Measurements from ENCODE around the gene PODXL2.
A peak's percentile ranks its signal among the peaks of the same experiment; 100 is the strongest.
"Not testable (repeated sequence)": the region's sequence is repeated elsewhere in the genome, so short reads cannot be mapped to it uniquely, and the experiment has no call there.

The PODXL2 gene

DNA sequence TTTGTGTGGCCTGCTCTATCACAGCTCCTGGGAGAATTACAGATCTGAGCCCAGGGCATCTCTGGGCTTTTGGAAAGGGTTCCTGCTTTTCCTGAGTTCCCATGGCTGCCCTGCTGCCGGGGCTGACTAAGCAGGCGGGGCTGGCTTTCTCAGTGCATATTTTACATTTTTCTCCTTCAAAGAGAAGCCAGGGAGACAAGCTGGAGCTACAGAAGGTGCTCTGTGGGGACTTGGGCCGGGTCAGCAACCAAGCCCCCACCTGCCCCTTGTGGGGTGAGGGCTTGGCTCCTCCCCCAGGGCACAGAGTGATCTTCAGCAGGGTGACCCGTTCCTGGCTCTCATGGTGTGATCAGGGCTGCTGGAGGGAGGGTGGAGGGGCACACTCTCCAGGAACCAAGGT, 61.1 kb downstream of the PODXL2 start:
- no peak for DNase-seq (ENCODE audit: low spot score)

DNA sequence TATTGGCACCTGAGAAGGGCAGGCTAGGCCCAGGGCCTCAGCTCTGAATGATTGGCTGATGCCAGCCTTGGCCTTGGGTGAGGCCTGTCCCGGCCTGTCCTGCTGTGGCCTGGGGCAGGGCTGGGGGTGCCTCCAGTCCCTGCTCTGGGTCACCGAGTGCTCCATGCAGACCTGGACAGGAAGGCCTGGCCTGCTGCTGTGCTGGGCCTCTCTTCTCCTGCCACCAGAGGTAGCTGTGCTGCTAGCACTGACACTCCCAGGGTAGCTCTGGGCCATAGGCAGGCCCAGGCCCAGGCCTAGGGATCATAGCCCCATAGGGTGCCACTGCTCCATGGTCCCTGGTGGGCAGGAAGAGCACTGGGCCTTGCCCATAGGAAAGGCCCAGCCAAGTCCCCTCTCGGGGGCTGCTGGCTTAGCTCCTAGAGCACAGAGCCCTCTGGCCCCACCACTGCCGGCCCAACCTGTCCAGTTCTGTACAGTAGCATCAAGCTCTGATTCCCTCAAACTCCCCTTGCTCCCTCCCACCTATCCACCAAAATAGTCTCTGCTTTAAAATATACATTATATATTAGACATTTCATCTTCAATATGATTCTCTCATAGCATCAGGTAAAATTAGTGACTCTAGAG, 62.0 kb downstream of the PODXL2 start:
- no peak for DNase-seq (ENCODE audit: low spot score)

- no peak for DNase-seq (ENCODE audit: low spot score)
Observed at GRCh38 chr3:127691489-127691888, 62.5 kb downstream of the PODXL2 start.

GRCh38 chr3:127691974-127692373, 63.0 kb downstream of the PODXL2 start:
- DNase-seq (ENCODE audit: low spot score), result no peak

DNA sequence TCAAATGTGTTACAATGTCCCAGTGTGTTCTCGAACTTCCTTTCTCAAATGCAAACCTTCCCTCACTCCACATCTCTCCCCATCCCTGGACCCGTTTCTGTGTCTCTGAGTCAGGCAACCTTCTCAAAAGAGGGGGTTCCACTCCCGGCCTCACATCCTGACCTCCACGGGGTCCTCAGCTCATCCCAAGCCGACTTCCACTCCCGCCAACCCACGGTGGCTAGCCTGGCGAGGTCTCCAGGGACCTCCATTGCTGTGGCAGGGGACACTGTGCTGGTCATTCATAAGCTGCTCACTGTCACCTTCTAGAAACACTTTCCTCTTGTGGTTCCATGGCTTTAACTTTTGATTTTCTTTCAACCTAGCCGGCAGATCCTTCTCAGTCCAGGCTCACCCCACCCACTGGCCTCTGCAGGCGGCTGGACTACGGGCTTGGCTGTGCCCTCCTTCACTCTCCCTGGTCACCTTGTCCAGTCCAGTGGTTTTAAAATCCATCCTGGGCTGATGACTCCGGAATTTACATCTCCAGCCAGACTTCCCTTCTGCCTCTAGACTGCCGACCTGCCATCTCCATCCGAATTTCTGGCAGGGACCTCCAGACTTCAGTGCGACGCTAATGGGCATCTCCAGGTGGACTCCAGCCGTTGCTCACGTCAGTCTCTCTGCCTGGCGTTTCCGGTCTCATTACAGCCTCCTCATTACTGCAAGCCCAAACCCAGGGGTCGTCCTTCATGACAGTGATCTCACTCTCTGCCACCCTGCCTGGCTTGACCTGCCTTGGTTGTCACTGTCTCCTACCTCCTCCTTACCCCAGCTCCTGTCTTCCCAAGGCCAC, 63.7 kb downstream of the PODXL2 start:
- no peak for DNase-seq (ENCODE audit: low spot score)

DNA sequence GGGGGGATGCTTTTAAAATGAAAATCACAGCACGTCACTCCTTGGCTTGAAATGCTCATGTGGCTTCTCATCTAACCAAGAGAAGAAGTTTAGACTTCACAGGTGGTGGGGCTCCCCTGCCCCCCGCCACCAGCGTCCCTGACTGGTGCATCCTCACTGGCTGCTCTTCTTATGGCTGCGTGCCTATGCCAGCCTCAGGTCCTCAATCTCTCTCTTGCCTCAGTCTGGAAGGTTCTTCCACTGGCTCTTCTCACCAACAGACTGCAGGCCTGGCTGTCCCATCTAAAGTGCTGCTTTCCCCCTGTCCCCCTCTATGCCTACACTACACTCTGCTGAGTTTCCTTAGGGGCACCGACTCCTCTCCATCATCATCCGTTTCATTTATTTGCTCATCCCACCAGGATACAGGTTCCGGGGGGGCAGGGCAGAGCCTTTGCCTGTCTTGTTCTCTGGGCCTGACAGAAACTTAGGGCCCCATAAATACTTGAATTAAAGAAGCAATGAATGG, 64.4 kb downstream of the PODXL2 start:
- DNase-seq (ENCODE audit: low spot score), result no peak

GRCh38 chr3:127694467-127695215, 65.7 kb downstream of the PODXL2 start:
- DNase-seq (ENCODE audit: low spot score), result no peak

DNA sequence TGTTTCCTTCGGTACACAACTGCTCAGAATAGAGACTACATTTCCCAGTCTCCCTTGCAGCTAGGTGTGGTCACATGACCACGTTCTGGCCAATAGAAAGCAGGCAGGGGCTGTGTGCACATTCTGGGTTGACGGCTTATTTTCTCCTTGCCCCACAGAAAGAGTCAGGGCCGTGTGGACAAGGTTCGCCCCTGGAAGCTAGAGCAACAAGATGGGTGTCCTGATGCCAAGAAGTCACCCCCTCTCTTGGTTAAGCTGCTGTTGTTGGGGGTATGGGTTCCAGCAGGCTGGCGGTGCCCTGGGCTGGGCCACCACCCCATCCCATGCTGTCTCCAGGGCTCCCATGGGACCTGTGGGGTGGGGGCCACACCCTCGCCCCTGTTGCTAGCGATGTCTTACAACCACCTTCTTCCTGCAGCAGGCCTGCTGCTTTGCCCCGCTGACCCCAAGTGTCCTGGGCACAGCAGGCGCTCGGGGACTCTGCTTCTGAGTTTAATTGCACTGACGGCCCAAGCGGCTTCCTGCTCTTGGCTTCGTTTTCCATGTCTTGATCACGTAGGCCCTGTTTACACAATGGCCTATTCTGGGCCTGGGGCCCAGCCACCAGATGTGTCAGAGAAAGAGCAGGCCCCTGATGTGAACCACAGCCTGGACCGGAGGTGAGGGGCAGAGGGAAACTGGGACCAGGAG, 68.7 kb downstream of the PODXL2 start:
- peak; percentile 78 for DNase-seq (ENCODE audit: low spot score)

GRCh38 chr3:127698286-127698685, 69.3 kb downstream of the PODXL2 start:
- no peak for DNase-seq (ENCODE audit: low spot score)

- no peak for DNase-seq (ENCODE audit: low spot score)
Observed at GRCh38 chr3:127698691-127699415, 69.9 kb downstream of the PODXL2 start.

DNA sequence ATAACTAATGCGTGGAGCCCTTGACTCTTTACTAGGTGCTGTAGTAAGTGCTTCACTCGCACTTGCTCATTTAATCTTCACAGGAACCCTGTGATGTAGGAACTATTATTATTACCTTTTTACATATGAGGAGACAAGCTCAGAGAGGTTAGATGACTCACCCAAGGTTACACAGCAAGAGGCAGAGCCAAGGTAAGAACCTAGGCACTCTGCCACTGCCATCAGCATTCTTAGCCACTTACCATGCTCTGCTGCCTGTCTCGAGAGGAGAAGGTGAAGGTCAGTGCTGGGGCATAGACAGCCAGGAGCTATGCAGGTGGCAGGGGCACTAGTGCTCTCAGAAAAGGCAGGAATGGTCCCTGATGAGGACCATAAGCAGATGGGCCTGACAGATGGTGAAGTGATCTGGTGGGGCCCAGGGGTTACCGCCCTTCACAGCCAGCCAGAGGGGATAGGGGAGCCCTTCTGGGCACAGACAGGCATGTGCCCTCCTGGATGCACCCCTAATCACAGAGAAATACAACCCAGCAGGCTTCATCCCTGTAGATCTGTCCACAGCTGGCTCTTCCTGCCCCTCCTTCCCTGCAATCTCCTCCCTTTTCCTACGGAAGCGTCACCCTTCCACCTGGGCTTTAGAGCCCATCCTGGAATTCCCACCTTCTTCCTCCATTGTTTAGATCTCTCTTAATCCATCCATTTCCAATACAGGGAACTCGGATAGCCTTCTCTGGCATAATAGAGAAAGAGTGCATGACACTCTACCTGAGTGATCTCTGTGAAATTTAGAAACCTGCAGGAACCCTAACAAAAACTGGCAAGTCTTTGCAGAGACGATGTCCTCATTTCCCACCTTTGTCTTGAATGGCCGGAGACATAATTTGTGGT, 70.7 kb downstream of the PODXL2 start:
- no peak for DNase-seq (ENCODE audit: low spot score)

GRCh38 chr3:127700406-127700805, 71.4 kb downstream of the PODXL2 start:
- DNase-seq (ENCODE audit: low spot score), result no peak

DNA sequence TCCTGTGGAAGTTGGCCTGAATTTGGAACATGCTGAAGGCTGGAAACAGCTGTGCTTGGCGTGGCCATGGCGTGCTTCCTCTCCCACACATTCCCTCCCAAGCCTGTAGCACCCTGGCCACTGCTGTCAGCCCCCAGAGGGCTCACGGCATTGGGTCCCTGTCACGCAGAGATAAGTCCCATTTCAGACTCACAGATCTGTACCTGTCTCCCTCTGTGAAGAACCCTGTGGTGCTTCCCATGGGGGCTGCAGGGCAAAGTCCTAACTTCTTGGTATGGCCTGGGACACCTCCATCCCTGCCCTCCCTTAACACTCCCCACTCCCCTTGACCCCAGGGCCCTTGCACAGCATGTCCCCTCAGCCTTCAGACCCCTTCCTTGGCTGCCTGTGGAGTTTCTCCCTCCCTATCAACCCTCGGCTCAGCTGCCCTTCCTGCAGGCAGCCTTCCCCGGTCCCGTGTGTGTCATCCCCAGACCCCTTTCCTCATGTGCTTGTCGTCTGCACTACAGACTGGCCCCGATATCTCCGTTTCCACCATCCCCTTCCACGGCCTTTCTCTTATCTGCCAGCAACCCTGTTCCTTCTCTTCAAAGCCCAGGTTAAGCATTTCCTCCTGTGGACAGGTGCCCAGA, 72.4 kb downstream of the PODXL2 start:
- DNase-seq (ENCODE audit: low spot score), result no peak

DNA sequence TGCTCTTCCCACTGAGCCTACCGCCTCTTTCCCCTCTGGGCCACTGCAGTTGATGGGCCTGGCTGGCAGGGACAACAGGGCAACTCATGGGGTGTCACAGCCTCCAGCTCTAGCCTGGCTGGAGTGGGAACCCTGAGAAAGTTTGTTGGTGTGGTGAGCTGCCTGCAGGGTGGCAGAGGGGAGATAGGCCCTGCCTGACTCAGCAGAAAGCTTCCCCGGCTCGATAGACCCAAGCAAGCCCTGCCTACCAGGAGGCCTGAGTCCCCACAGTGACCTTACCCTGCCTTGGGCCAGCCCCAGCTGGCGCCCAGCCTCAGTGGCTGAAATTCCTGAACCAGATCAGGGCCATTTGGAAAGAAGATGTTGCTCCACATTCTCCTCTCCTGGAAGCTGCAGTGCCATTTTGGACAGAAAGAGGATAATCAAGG, 73.2 kb downstream of the PODXL2 start:
- DNase-seq (ENCODE audit: low spot score), result no peak

GRCh38 chr3:127704840-127705239, 75.9 kb downstream of the PODXL2 start:
- DNase-seq (ENCODE audit: low spot score), result not testable (repeated sequence)

DNA sequence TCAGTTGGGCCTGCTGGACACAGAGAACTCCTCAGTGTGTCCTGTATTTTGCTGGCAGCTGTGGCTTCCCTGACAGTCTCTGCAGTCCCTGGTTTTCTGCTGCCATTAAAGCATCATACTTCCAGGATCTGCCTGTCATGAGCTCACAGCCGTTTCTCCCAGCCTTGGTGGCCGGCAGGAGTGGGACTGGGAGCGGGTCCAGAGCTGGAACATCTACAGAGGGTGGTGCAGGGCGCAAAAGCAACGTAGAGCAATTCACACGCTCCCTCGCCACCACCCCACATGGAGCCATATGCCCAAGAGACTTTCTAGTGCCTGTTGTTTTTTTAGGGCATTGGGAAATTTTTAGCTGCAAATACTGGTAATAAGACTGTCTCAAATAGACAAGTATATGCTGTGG, 77.3 kb downstream of the PODXL2 start:
- DNase-seq (ENCODE audit: low spot score), result peak; percentile 29

DNA sequence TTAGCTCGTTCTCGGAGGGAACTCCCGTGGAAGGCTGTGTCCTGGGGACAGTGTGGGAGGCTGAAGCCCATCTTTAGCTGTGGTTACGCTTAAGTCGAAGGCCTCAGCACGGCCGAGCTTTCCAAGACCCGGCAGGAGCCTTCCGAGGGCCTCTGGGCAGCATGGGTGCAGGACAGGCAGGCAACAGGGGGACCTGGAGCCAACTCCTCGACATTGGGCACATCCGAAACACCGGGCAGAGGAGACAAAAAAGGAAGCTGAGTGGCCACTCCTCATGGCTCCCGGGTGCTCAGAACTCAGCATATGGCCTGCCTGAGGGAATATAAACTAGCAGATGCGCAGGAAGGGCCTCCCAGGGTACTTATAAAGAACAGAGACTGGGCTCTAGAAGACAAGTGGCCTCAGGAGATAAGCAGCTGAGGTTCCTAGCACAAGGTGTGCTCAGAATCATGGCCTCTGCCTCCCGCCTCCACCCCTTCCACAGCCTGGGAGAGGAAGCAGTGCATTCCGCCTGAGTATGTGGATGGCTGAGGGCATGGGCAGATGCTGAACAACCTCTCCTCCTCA, 77.9 kb downstream of the PODXL2 start:
- DNase-seq (ENCODE audit: low spot score), result peak; percentile 38

DNA sequence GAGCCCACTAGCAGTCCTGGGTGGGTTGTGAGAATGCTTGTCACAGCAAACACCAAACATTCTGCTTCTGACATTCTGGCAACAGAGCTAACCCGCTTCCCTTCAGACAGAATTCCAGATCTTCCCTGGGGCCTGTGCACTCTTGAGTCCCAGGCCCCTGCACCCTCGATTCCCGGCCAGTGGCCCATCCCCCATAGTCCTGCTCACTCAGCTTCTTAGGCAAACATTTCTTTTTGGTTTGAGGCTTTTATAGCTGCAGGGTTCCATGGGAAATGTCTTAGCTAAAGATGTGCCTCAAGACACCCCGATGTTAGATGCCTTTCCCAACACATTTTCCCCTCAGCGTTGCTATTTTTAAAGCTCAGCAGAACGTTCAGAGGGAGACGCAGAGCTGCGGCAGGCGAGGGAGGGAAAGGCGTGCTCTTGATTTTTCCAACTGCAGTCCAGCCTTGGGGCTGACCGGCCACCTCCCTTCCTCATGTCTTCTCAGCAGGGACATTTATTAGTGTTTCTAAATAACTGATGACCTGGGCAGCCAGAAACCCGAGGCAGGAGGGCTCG, 78.9 kb downstream of the PODXL2 start:
- peak; percentile 38 for DNase-seq (ENCODE audit: low spot score)

DNA sequence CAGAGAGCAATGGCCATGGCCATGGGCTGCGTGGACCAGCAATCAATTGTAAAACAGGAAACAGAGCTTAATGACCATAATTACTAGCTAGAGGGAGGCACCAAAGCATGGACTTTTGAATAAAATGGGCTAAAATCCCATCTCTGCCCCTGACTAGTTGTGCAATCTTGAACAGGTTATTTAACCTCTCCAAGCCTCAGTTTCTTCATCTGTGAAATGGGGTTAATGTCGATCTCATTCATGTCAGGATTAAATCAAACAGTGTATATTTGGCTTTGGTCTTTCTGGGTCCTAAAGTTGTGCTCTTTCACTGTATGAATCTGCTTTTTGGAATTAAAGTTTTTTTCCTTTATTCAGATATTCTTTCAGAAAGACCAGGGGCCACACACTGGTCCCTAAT, 79.9 kb downstream of the PODXL2 start:
- no peak for DNase-seq (ENCODE audit: low spot score)
